ENCODE measurements around the gene AURKA. TPM values are rescaled to one million over a fixed set of nuclear protein-coding genes. Genes with fewer than 3 reads are reported as not detected.

AURKA gene
- total and polyA plus RNA-seq, 9 of the 15 experiments (the other 6 are each of a cell fraction or from before 2014, with no cell fraction given): 72.7 to 162 (median 113) TPM

- TF ChIP-seq, protein P1, sequence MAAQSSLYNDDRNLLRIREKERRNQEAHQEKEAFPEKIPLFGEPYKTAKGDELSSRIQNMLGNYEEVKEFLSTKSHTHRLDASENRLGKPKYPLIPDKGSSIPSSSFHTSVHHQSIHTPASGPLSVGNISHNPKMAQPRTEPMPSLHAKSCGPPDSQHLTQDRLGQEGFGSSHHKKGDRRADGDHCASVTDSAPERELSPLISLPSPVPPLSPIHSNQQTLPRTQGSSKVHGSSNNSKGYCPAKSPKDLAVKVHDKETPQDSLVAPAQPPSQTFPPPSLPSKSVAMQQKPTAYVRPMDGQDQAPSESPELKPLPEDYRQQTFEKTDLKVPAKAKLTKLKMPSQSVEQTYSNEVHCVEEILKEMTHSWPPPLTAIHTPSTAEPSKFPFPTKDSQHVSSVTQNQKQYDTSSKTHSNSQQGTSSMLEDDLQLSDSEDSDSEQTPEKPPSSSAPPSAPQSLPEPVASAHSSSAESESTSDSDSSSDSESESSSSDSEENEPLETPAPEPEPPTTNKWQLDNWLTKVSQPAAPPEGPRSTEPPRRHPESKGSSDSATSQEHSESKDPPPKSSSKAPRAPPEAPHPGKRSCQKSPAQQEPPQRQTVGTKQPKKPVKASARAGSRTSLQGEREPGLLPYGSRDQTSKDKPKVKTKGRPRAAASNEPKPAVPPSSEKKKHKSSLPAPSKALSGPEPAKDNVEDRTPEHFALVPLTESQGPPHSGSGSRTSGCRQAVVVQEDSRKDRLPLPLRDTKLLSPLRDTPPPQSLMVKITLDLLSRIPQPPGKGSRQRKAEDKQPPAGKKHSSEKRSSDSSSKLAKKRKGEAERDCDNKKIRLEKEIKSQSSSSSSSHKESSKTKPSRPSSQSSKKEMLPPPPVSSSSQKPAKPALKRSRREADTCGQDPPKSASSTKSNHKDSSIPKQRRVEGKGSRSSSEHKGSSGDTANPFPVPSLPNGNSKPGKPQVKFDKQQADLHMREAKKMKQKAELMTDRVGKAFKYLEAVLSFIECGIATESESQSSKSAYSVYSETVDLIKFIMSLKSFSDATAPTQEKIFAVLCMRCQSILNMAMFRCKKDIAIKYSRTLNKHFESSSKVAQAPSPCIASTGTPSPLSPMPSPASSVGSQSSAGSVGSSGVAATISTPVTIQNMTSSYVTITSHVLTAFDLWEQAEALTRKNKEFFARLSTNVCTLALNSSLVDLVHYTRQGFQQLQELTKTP (IDR thresholded peaks at IDR 0.05; ENCODE audit: low read depth in 1 of 2, partially characterized antibody in 2 of 2): peak in 1 of 2 experiments; percentile 44
- TF ChIP-seq CBX2 (IDR thresholded peaks at IDR 0.05; ENCODE audit: insufficient read depth, low read length, poor library complexity, severe bottlenecking) (no peak), TAF15 (IDR thresholded peaks at IDR 0.05; ENCODE audit: low read depth, low read length) (no peak), TRIM25 (IDR thresholded peaks at IDR 0.05; ENCODE audit: borderline replicate concordance) (no peak), FUS (optimal IDR thresholded peaks at IDR 0.05; ENCODE audit: low read depth, low read length) (no peak), ZNF785 (CRISPR knock-in tag; IDR thresholded peaks at IDR 0.05) (no peak), IRF9 (tag; IDR thresholded peaks at IDR 0.05) (no peak), SREBF2 (CRISPR knock-in tag; IDR thresholded peaks at IDR 0.05) (no peak), ARNT (IDR thresholded peaks at IDR 0.05) (peak; percentile 20 to 61; a peak in 1 of 4 replicates), ZFPM2 (CRISPR knock-in tag; IDR thresholded peaks at IDR 0.05) (no peak), HDAC3 (IDR thresholded peaks at IDR 0.05; ENCODE audit: borderline replicate concordance, partially characterized antibody) (peak; percentile 22), MCM7 (IDR thresholded peaks at IDR 0.05) (no peak), CREB1 (IDR thresholded peaks at IDR 0.05) (peak; percentile 98), CREB1 (CRISPR knock-in tag; IDR thresholded peaks at IDR 0.05) (peak; percentile 93), POLR2G (IDR thresholded peaks at IDR 0.05; ENCODE audit: low read depth, low read length) (peak; percentile 89), OTX1 (CRISPR knock-in tag; IDR thresholded peaks at IDR 0.05) (no peak)
- TF ChIP-seq, protein P2, sequence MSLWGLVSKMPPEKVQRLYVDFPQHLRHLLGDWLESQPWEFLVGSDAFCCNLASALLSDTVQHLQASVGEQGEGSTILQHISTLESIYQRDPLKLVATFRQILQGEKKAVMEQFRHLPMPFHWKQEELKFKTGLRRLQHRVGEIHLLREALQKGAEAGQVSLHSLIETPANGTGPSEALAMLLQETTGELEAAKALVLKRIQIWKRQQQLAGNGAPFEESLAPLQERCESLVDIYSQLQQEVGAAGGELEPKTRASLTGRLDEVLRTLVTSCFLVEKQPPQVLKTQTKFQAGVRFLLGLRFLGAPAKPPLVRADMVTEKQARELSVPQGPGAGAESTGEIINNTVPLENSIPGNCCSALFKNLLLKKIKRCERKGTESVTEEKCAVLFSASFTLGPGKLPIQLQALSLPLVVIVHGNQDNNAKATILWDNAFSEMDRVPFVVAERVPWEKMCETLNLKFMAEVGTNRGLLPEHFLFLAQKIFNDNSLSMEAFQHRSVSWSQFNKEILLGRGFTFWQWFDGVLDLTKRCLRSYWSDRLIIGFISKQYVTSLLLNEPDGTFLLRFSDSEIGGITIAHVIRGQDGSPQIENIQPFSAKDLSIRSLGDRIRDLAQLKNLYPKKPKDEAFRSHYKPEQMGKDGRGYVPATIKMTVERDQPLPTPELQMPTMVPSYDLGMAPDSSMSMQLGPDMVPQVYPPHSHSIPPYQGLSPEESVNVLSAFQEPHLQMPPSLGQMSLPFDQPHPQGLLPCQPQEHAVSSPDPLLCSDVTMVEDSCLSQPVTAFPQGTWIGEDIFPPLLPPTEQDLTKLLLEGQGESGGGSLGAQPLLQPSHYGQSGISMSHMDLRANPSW (CRISPR knock-in tag; IDR thresholded peaks at IDR 0.05): no peak
Measured at GRCh38 chr20:56392132-56392880, at the start of gene AURKA, which contains the start of gene CSTF1 (continued).

Measured in K562 (cell line).